NCI-H2081 (cell line): ENCODE results near the gene SMG6.

Experiments
- DNase-seq, 2 experiments: peaks; one replicate each; lab custom pipeline; 2025; lab: John Stamatoyannopoulos, UW

Gene SMG6

DNA sequence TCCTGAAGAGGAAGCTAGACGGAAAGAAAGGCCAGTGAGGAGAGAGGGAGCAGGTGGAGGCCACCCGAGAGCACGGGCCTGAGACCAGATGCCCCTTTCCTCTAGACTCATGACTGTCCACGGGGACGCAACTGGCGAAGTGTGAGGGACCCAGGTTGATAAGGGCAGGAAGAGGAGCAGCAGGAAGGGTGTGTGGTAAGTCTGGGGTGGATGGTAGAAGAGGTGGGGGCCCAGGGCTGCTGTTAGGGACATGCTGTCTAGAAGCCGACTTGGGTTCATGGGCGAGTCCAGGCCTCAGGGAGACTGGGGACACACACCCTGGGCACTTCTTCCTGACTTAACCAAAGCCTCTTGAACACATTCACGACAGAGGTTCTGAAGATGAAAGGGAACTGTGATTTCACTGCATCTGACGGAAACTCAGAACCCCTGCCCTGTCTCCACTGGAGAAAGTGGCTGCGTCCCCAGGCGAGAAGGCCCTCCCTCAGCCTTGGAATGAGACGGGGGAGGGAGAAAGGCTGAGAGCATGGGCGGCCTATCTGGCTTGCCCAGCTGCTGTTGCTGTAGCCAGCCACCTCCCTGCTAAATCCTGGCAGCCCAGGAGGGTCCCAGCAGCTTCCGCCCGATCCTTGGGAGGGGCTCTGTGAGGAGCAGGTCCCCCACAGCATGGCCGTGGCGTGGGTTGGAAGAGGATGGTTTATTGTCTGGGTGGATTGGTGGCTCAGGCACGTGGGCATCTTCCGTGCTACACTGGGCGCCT is 242.7 kb downstream of the SMG6 start:
- DNase-seq: no peak

- no peak for DNase-seq
These were observed 243.3 kb downstream of the SMG6 start for GRCh38 chr17:2060385-2060658.

GRCh38 chr17:2059547-2060384 is 243.8 kb downstream of the SMG6 start:
- no peak for DNase-seq

- no peak for DNase-seq
These were observed 244.7 kb downstream of the SMG6 start for GRCh38 chr17:2058586-2059546.

DNA sequence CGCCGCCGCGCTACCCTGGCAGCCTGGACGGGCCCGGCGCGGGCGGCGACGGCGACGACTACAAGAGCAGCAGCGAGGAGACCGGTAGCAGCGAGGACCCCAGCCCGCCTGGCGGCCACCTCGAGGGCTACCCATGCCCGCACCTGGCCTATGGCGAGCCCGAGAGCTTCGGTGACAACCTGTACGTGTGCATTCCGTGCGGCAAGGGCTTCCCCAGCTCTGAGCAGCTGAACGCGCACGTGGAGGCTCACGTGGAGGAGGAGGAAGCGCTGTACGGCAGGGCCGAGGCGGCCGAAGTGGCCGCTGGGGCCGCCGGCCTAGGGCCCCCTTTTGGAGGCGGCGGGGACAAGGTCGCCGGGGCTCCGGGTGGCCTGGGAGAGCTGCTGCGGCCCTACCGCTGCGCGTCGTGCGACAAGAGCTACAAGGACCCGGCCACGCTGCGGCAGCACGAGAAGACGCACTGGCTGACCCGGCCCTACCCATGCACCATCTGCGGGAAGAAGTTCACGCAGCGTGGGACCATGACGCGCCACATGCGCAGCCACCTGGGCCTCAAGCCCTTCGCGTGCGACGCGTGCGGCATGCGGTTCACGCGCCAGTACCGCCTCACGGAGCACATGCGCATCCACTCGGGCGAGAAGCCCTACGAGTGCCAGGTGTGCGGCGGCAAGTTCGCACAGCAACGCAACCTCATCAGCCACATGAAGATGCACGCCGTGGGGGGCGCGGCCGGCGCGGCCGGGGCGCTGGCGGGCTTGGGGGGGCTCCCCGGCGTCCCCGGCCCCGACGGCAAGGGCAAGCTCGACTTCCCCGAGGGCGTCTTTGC is 245.6 kb downstream of the SMG6 start:
- no peak for DNase-seq

GRCh38 chr17:2057175-2057759 is 246.3 kb downstream of the SMG6 start:
- no peak for DNase-seq

GRCh38 chr17:2056206-2057174 is 247.1 kb downstream of the SMG6 start:
- DNase-seq: no peak

GRCh38 chr17:2055292-2056205 is 248.0 kb downstream of the SMG6 start:
- no peak for DNase-seq

DNA sequence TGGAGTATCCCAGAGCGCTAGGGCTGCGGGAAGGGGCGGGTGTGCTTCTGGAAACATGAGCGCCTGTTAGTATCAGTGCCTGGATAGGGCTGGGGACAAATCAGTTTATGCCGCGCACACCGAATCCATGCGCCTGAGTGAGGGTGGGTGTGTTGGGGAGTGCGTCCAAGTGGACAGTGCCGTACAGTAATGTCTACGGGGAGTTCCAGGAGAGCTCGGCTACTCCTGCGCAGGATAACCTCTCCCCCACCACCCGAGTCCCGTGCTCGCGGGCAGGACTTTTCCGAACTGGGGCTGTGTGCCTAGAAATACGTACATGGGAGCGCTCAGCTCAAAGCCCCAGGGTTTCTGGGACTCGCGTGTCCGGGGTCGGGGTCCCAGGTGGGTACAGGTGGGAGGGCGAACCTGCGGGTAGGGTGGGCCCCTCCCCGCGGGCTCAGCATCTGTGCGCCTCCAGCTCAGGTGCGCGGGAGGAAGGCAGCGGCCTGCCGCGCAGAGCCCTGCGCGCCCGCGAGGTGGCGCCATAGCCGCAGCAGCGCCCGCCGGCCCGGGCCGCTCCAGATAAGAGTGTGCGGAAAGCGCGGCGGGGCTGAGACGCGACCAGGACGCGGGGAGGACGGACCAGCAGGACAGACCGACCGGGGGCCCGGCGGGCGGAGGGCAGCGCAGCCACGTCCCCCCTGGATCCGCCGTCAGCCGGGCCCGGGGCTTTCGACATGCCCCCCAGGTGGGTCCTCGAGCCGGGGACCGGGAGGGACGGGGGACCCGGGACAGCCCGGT is 248.9 kb downstream of the SMG6 start, which contains the start of gene HIC1:
HIC1 (plus strand) TSS at position 592 of the 780 bp plus-strand sequence. CDS start 1,588 bp downstream, outside the sequence.
- peak in 1 of 2 experiments; percentile 37 for DNase-seq

DNA sequence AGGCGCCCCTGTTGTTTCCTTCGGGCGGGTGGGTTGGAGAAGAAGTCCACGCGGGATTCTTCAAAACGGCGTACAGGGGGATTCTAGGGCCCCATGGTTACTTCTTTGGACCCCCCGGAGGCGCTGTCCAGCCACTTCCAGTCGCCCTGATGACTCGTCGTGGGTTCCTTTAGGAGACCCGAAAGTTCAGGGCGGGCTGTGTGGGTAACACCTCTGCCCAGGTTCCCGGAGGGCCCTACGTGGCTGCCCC is 249.4 kb downstream of the SMG6 start:
- DNase-seq: no peak

GRCh38 chr17:2053380-2054261 is 250.0 kb downstream of the SMG6 start:
- peak; percentile 45 for DNase-seq

DNA sequence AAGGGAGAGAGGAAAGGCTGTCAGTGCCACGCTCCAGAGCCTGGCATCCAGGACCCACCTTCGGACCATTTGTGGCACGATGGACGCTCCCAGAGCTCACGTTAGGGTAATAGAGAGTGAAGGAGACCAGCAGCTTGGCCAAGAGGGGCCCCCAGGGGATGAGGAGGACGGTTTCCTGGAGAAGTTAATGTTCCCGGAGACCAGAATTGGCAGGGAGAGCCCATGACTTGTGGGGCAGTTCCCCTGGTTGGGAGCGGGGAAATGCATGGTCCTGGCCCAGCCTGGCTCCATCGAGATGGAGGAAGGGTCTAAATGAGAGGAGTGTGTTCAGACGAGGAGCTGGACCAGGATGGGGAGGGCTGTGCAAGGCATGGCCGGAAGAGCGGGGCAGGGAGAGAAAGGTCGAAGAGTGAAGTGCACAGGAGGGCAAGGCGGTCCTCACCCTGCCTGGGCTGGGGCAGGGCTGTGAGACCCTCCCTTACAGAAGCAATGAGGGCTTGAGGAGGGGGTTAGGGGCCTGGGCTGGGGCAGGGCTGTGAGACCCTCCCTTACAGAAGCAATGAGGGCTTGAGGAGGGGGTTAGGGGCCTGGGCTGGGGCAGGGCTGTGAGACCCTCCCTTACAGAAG is 251.5 kb downstream of the SMG6 start:
- DNase-seq: no peak

- peak in 1 of 2 experiments; percentile 23 for DNase-seq
These were observed 252.3 kb downstream of the SMG6 start for GRCh38 chr17:2051061-2051932.

DNA sequence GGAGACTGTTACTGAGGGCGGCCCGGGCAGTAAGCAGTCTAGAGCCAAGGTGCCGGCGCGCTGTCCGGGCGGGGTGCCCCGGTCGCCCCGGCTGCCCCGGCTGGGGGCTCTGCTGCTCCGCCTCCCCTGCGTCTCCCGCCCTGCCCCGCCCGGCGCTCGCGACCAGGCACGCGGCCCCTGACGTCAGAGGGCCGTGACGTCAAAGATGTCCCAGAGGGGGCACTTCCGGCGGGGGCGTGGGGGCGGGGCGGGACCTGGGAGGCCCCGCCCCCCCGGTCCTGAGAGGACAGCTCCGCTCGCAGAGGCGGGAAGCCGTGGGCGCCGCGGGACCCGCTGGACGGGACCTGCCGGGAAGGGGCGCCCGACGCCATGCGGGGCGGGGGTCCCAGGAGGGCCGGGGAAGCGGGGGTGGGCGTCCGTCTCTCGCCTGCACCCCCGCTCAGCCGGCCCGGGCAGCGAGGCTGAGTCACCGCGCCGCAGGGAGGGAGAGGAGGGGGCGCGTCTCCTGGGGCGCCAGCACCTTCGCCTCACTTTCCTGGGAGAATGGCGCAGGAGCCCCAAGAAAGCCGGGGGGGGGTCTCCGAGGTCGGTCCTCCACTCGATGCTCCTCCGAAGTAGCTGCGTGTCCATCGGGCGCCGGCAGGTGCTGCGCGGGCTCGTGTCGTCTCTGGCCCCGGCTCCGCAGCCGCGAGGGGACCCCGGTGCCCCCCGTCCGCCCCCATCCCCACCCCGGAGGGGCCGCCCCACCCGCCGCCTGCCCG is 253.1 kb downstream of the SMG6 start:
- peak; percentile 24 to 51 for DNase-seq
